ENCODE measurements around the gene FBXL13. TPM values are rescaled to one million over a fixed set of nuclear protein-coding genes. Genes with fewer than 3 reads are reported as not detected.
"Not testable (repeated sequence)": the region's sequence is repeated elsewhere in the genome, so short reads cannot be mapped to it uniquely, and the experiment has no call there.

Gene FBXL13
- total and polyA plus RNA-seq, 4 donors: 1.00 to 2.6 (median 1.4) TPM; not detected in 1

GRCh38 chr7:103094102-103094501, 19.5 kb upstream of the FBXL13 start:
- intact Hi-C loops (cut with DNase I): no loop called here
- no peak overlapping the region for H3K4me3 ChIP-seq (ENCODE audit: low read length in 2 of 2)
- WGBS, 2 donors: 27 to 33% methylated on average over 3 of the region's 3 CpGs
- H3K9me3 ChIP-seq (ENCODE audit: control insufficient read depth, low read length): no peaks in the 10 kb centered on the region
- no peaks in the 10 kb centered on the region for H3K4me1 ChIP-seq (ENCODE audit: control insufficient read depth in 1 of 2, insufficient read depth in 2 of 2, low read length in 2 of 2)
- no peak overlapping the region for H3K27ac ChIP-seq (ENCODE audit: low read depth in 1 of 2, low read length in 2 of 2)
- H3K36me3 ChIP-seq (ENCODE audit: control insufficient read depth in 1 of 2, insufficient read depth in 2 of 2, low read length in 1 of 2): peaks cover 0 to 3% of the 10 kb centered on the region in 2 donors
- H3K27me3 ChIP-seq (ENCODE audit: control insufficient read depth in 1 of 2, insufficient read depth in 2 of 2, low read length in 1 of 2): no peaks in the 10 kb centered on the region
- no peak for DNase-seq
- no peak for ATAC-seq (ENCODE audit: low FRiP score)

- 16 to 19% methylated on average over 1 of the region's 1 CpG for WGBS, 2 donors
- no peak for DNase-seq
- Histone ChIP-seq H3K27me3 (ENCODE audit: control insufficient read depth in 1 of 2, insufficient read depth in 2 of 2, low read length in 1 of 2) (no peaks in the 10 kb centered on the region), H3K4me1 (ENCODE audit: control insufficient read depth in 1 of 2, insufficient read depth in 2 of 2, low read length in 2 of 2) (no peaks in the 10 kb centered on the region), H3K9me3 (ENCODE audit: control insufficient read depth, low read length) (no peaks in the 10 kb centered on the region), H3K36me3 (ENCODE audit: control insufficient read depth in 1 of 2, insufficient read depth in 2 of 2, low read length in 1 of 2) (peaks cover 0 to 3% of the 10 kb centered on the region in 2 donors), H3K27ac (ENCODE audit: low read depth in 1 of 2, low read length in 2 of 2) (no peak overlapping the region), H3K4me3 (ENCODE audit: low read length in 2 of 2) (no peak overlapping the region)
- intact Hi-C loops (cut with DNase I): no loop called here
- no peak for ATAC-seq (ENCODE audit: low FRiP score)
These were observed 18.8 kb upstream of the FBXL13 start for GRCh38 chr7:103093429-103093828.

GRCh38 chr7:103092321-103092720, 17.7 kb upstream of the FBXL13 start:
- H3K36me3 ChIP-seq (ENCODE audit: control insufficient read depth in 1 of 2, insufficient read depth in 2 of 2, low read length in 1 of 2); ATAC-seq (ENCODE audit: low FRiP score); H3K9me3 ChIP-seq (ENCODE audit: control insufficient read depth, low read length): not testable (repeated sequence)

GRCh38 chr7:103083210-103083609, 8.6 kb upstream of the FBXL13 start:
- DNase-seq (no peak), ATAC-seq (ENCODE audit: low FRiP score) (no peak)
- H3K27ac ChIP-seq (ENCODE audit: low read depth in 1 of 2, low read length in 2 of 2): no peak overlapping the region
- WGBS, 2 donors: 94 to 96% methylated on average over 3 of the region's 3 CpGs
- H3K9me3 ChIP-seq (ENCODE audit: control insufficient read depth, low read length): no peaks in the 10 kb centered on the region
- no peaks in the 10 kb centered on the region for H3K4me1 ChIP-seq (ENCODE audit: control insufficient read depth in 1 of 2, insufficient read depth in 2 of 2, low read length in 2 of 2)
- H3K36me3 ChIP-seq (ENCODE audit: control insufficient read depth in 1 of 2, insufficient read depth in 2 of 2, low read length in 1 of 2): no peaks in the 10 kb centered on the region
- H3K27me3 ChIP-seq (ENCODE audit: control insufficient read depth in 1 of 2, insufficient read depth in 2 of 2, low read length in 1 of 2): no peaks in the 10 kb centered on the region
- intact Hi-C loops (cut with DNase I): no loop called here
- H3K4me3 ChIP-seq (ENCODE audit: low read length in 2 of 2): no peak overlapping the region

More at GRCh38 chr7:103092321-103092720, 17.7 kb upstream of the FBXL13 start:
- H3K4me1 ChIP-seq (ENCODE audit: control insufficient read depth in 1 of 2, insufficient read depth in 2 of 2, low read length in 2 of 2); H3K27ac ChIP-seq (ENCODE audit: low read depth in 1 of 2, low read length in 2 of 2); H3K4me3 ChIP-seq (ENCODE audit: low read length in 2 of 2); DNase-seq; H3K27me3 ChIP-seq (ENCODE audit: control insufficient read depth in 1 of 2, insufficient read depth in 2 of 2, low read length in 1 of 2); intact Hi-C loops (cut with DNase I): not testable (repeated sequence)
- 68 to 84% methylated on average over 3 to 4 of the region's 4 CpGs for WGBS, 2 donors

- ATAC-seq (ENCODE audit: low FRiP score) (no peak), DNase-seq (no peak)
- Histone ChIP-seq H3K4me3 (ENCODE audit: low read length in 2 of 2) (no peak overlapping the region), H3K27ac (ENCODE audit: low read depth in 1 of 2, low read length in 2 of 2) (no peak overlapping the region), H3K4me1 (ENCODE audit: control insufficient read depth in 1 of 2, insufficient read depth in 2 of 2, low read length in 2 of 2) (no peaks in the 10 kb centered on the region), H3K9me3 (ENCODE audit: control insufficient read depth, low read length) (no peaks in the 10 kb centered on the region), H3K36me3 (ENCODE audit: control insufficient read depth in 1 of 2, insufficient read depth in 2 of 2, low read length in 1 of 2) (no peaks in the 10 kb centered on the region), H3K27me3 (ENCODE audit: control insufficient read depth in 1 of 2, insufficient read depth in 2 of 2, low read length in 1 of 2) (no peaks in the 10 kb centered on the region)
- intact Hi-C loops (cut with DNase I): no loop called here
- 97% methylated on average over 1 of the region's 1 CpG for WGBS, 2 donors
These were observed 7.9 kb upstream of the FBXL13 start for GRCh38 chr7:103082497-103082896.

- DNase-seq: no peak
- Histone ChIP-seq H3K4me3 (ENCODE audit: low read length in 2 of 2) (no peak overlapping the region), H3K4me1 (ENCODE audit: control insufficient read depth in 1 of 2, insufficient read depth in 2 of 2, low read length in 2 of 2) (no peaks in the 10 kb centered on the region), H3K36me3 (ENCODE audit: control insufficient read depth in 1 of 2, insufficient read depth in 2 of 2, low read length in 1 of 2) (no peaks in the 10 kb centered on the region), H3K27ac (ENCODE audit: low read depth in 1 of 2, low read length in 2 of 2) (no peak overlapping the region), H3K27me3 (ENCODE audit: control insufficient read depth in 1 of 2, insufficient read depth in 2 of 2, low read length in 1 of 2) (no peaks in the 10 kb centered on the region), H3K9me3 (ENCODE audit: control insufficient read depth, low read length) (no peaks in the 10 kb centered on the region)
- WGBS, 2 donors: 96 to 99% methylated on average over 2 of the region's 2 CpGs
- intact Hi-C loops (cut with DNase I): no loop called here
- ATAC-seq (ENCODE audit: low FRiP score): no peak
These were observed 6.3 kb upstream of the FBXL13 start for GRCh38 chr7:103080923-103081322.

- Histone ChIP-seq H3K27me3 (ENCODE audit: control insufficient read depth in 1 of 2, insufficient read depth in 2 of 2, low read length in 1 of 2) (no peaks in the 10 kb centered on the region), H3K4me1 (ENCODE audit: control insufficient read depth in 1 of 2, insufficient read depth in 2 of 2, low read length in 2 of 2) (no peaks in the 10 kb centered on the region), H3K4me3 (ENCODE audit: low read length in 2 of 2) (no peak overlapping the region), H3K36me3 (ENCODE audit: control insufficient read depth in 1 of 2, insufficient read depth in 2 of 2, low read length in 1 of 2) (no peaks in the 10 kb centered on the region), H3K27ac (ENCODE audit: low read depth in 1 of 2, low read length in 2 of 2) (no peak overlapping the region), H3K9me3 (ENCODE audit: control insufficient read depth, low read length) (no peaks in the 10 kb centered on the region)
- ATAC-seq (ENCODE audit: low FRiP score) (no peak), DNase-seq (no peak)
- WGBS, 2 donors: 84 to 88% methylated on average over 3 of the region's 3 CpGs
- intact Hi-C loops (cut with DNase I): loop anchor here in 1 of 2 donors (5.0 kb wide), 1 partner anchor 67 kb away; the partner anchor contains the start of gene NAPEPLD
These were observed 5.2 kb upstream of the FBXL13 start for GRCh38 chr7:103079836-103080235.

- DNase-seq: not testable (repeated sequence)
These were observed 3.6 kb upstream of the FBXL13 start for GRCh38 chr7:103078226-103078625.

GRCh38 chr7:103077318-103077717, 2.7 kb upstream of the FBXL13 start:
- WGBS, 2 donors: 94 to 97% methylated on average over 3 of the region's 3 CpGs
- no peak overlapping the region for H3K27ac ChIP-seq (ENCODE audit: low read depth in 1 of 2, low read length in 2 of 2)
- H3K4me3 ChIP-seq (ENCODE audit: low read length in 2 of 2): no peak overlapping the region
- no peak for ATAC-seq (ENCODE audit: low FRiP score)
- no peaks in the 10 kb centered on the region for H3K36me3 ChIP-seq (ENCODE audit: control insufficient read depth in 1 of 2, insufficient read depth in 2 of 2, low read length in 1 of 2)
- no peaks in the 10 kb centered on the region for H3K4me1 ChIP-seq (ENCODE audit: control insufficient read depth in 1 of 2, insufficient read depth in 2 of 2, low read length in 2 of 2)
- intact Hi-C loops (cut with DNase I): loop anchor here in 1 of 2 donors (5.0 kb wide), 1 partner anchor 70 kb away; the partner anchor contains the start of gene NAPEPLD
- H3K9me3 ChIP-seq (ENCODE audit: control insufficient read depth, low read length): no peaks in the 10 kb centered on the region
- no peak for DNase-seq
- no peaks in the 10 kb centered on the region for H3K27me3 ChIP-seq (ENCODE audit: control insufficient read depth in 1 of 2, insufficient read depth in 2 of 2, low read length in 1 of 2)

More at GRCh38 chr7:103078226-103078625, 3.6 kb upstream of the FBXL13 start:
- H3K27me3 ChIP-seq (ENCODE audit: control insufficient read depth in 1 of 2, insufficient read depth in 2 of 2, low read length in 1 of 2); ATAC-seq (ENCODE audit: low FRiP score); H3K9me3 ChIP-seq (ENCODE audit: control insufficient read depth, low read length); H3K4me3 ChIP-seq (ENCODE audit: low read length in 2 of 2); H3K36me3 ChIP-seq (ENCODE audit: control insufficient read depth in 1 of 2, insufficient read depth in 2 of 2, low read length in 1 of 2); H3K4me1 ChIP-seq (ENCODE audit: control insufficient read depth in 1 of 2, insufficient read depth in 2 of 2, low read length in 2 of 2); H3K27ac ChIP-seq (ENCODE audit: low read depth in 1 of 2, low read length in 2 of 2): not testable (repeated sequence)
- intact Hi-C loops (cut with DNase I): loop anchor here in 1 of 2 donors (5.0 kb wide), 1 partner anchor 69 kb away; the partner anchor contains the start of gene NAPEPLD
- WGBS, 2 donors: 86 to 94% methylated on average over 6 of the region's 6 CpGs

All from aorta (tissue), 5 donors.